TTC549 (cell line): ENCODE results near the gene IPO11.
"Not testable (repeated sequence)": the region's sequence is repeated elsewhere in the genome, so short reads cannot be mapped to it uniquely, and the experiment has no call there.

ENCODE experiments used
- FAIRE-seq: peaks from 2 replicates; lab custom pipeline; 2012; peaks lifted over from hg19 to GRCh38; lab: Jason Lieb, UNC

Gene IPO11

GRCh38 chr5:62605638-62606037 lies 193.1 kb downstream of the IPO11 start:
- no peak for FAIRE-seq

GRCh38 chr5:62606878-62607277 lies 194.3 kb downstream of the IPO11 start:
- FAIRE-seq = no peak

DNA sequence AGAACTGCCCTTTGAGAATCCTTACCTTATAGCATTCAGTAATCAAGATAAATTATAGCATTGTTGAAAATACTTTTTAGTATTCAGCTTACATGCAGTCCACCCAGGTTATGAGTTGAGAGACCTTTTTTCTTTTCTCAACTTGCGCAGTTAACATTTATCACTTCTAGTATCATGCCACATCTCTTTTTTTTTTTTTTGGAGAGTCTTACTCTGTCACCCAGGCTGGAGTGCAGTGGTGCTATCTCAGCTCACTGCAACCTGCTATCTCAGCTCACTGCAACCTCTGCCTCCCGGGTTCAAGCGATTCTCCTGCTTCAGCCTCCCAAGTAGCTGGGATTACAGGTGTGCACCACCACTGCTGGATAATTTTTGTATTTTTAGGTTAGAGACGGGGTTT lies 195.1 kb downstream of the IPO11 start:
- FAIRE-seq = no peak

DNA sequence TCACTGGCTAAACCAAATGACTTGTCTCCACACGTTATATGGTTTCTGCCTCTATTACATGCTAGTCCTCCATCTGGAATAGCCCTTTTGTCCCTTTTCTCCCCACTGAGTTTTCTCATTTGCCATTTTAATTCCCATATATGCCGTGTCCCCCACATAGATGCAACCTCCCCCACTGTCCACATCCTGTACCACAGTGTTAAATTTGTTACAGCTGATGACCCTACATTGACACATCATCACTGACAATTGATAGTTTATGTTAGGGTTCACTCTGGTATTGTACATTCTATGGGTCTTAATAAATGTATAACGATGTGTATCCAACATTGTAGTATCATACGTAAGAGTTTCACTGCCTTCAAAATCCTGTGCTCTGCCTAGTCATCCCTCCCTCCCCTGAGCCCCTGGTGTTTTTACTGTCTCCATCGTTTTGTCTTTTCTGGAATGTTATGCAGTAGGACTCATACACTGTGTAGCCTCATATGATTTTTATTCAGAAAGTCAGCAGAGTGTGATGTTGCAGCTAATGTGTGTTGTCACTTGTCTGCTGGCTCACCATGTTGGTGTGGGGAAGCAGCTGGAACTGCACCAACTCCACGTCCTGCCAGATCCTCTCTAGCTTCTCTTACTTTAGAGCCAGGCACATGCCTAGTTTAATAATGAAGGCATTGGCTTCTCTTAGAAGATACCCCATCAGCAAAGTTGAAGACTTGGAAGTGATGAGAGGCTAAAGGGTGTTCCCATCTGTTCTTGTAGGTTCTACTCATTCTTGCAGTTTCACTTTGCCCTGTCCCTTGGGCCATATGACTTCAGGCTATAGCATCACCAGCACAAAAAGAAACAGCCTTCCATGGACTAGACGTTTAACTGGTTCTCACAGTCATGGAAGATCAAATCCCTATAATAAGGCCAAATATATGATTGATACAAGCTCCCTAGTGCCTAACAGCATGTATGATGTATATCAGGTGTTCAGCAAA lies 196.3 kb downstream of the IPO11 start:
- no peak for FAIRE-seq

DNA sequence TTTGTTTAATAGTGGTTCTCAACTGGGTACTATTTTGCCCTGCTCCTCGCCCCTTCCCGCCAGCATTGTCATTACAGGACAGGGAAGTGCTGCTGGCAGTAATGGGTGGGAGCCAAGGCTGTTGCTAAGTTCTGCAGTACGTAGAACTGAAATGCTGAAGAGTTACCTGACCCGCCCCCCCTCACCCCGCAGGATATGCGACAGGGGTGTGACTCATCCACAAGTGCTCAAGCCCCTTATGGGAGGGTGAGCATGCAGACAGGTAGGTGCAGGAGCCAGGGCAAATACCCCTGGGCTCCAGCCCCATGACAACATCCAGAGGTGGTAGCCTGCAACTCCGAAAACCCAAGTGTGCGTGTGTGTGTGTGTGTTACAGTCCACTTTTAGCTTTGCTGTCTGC lies 201.8 kb downstream of the IPO11 start:
- no peak for FAIRE-seq

DNA sequence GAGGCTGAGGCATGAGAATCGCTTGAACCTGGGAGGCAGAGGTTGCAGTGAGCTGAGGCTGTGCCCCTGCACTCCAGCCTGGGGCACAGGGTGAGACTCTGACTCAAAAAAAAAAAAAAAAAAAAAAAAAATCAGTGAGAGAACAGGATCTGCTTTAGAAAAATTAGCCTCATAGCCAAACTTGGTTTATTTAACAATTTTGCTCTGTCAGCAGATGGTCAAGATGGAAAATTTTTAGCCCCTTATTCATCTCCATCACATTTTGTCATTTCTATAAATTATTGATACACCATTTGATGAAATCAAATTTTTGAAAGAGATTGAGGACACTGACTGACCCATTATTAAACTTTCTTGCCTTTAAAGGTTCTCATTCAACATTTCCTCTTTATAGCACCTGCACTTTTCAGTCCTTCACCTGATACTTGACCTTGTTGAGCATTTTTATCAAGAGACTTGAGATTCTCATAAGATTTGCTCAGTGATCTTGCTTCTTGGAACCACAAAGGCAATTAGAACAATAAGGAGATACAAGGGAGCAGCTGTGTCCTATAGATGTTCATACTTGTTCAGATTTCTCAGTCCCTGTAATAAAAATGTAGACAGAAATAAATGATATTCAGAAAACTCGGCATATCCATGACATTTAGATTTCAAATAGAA lies 204.2 kb downstream of the IPO11 start:
- no peak for FAIRE-seq

DNA sequence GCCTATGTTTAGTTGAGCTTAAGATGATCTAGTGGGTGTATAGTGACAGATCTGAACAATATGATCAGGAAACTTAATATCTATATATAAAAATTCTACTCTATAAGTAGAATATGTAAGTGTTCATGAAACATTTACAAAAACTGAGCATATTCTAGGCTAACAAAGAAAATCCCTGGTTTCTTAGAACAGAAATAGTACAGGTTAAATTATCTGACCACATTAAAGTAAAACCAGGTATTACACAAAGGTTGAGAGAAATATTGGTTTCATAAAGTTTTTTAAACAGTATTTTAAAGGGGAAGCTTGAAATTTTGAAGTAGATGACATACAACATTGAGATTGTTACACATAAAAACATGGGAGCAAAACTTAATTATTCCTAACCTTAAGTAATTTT lies 205.4 kb downstream of the IPO11 start:
- FAIRE-seq = no peak

GRCh38 chr5:62620761-62621160 lies 208.2 kb downstream of the IPO11 start:
- no peak for FAIRE-seq

DNA sequence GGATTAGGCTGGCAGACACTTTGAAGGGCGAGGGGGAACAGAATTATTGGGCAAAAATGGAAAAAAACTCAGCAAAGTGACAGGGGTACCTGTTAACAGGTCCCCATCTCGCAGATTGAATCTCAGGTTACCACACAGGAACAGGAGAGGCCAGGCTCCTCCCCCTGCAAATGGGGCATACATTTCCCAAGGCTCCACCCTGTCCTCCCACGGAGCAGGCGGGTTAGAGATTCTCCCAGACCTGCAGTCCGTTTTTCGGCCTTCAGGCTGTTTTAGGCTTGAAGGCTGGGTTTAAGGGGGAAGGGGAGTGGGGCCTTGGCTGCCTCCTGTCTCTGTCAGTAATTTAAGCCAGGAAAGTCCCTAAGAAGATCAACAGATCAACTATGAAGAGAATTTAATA lies 208.7 kb downstream of the IPO11 start:
- no peak for FAIRE-seq

- no peak for FAIRE-seq
Measured at GRCh38 chr5:62623271-62623670, 210.7 kb downstream of the IPO11 start.

GRCh38 chr5:62624436-62624835 lies 211.9 kb downstream of the IPO11 start:
- not testable (repeated sequence) for FAIRE-seq

DNA sequence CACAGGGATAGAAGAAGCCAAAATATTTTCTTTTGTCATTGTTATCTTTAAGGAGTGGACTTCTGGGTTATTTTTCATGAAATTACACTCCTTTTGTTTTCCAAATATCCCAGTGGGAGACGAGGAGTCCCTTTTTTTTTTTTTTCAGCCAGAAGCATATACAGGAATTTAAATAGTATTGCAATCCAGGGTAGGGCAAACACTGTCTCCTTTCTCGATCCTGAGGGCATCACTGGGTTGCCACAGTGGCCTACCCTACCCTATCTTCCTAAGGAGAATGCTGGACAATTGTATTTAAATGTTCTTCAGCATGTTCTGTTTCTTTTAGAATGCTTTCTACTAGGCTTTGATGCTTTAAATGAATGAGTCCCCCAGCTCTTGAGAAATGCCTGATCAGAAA lies 214.0 kb downstream of the IPO11 start:
- no peak for FAIRE-seq

- no peak for FAIRE-seq
Measured at GRCh38 chr5:62627121-62627520, 214.6 kb downstream of the IPO11 start.

DNA sequence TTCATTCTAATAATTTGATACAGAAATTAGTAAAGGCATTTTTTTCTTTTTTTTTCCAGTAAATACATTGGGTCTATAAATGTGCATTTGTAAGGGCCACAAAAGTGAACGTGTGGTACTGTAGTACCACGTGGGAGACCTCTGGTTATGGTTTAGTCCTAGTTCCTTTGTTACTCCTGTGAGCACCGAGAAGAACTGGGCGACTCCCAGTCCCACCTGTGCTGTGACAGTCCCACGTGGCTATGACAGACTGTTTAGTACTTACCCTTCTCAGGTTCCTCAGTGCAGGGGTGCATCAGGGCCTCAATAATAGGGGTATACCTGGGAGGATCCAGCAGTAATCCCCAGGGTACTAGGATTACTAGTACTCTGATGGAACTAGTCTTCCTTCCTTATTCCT lies 215.3 kb downstream of the IPO11 start:
- no peak for FAIRE-seq

DNA sequence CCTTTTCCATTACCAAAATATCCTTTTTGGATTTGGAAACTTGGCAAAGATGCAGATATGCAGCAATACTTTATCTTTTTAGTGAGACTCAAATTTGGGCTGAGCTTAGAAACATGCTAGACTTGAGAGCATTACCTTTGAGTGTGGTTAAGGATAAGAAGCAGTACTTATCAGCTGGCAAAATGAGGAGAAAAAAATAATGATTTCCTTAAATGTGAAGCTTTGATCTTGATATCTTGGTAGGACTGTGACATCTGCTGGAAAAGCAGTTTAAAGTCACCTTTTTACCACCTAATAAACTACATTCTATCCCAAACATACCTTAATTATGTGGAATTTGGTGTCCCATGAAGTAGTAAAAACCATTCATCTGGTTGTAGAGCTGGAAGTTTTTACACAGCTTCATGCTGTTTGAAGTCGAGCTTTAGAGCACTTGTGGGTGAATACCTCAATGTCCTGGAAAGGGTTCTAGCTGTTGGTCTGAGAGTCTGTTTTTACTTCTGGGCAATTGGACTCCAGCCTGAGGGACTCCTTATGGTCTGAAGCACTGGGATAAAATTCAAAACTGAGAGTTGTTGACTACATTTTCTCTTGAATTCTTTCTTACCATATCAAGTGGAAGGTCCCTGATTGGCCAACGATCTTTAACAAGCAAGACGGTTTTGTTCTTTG lies 219.5 kb downstream of the IPO11 start:
- FAIRE-seq = no peak

GRCh38 chr5:62633243-62633642 lies 220.7 kb downstream of the IPO11 start:
- FAIRE-seq = no peak

- FAIRE-seq = no peak
Measured at GRCh38 chr5:62640446-62640845, 227.9 kb downstream of the IPO11 start.

DNA sequence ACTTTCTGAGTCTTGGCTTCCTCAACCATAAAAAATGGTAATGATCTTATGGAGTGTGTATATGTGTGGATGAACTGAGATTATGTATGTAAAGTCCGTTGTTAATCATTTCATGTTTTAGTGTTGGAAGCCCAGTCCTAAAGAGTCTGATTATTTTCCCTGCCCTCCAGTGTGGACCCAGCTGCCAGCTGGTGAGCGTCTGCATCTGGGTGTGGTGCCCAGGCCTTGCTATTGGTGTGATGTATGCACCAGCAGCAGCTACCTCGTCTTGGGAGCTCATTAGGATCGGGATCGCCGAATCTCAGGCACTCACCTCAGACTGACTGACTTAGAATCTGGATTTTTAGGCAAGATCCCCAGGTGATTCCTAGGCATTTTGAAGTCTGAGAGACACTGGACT lies 229.9 kb downstream of the IPO11 start:
- no peak for FAIRE-seq

- FAIRE-seq = no peak
Measured at GRCh38 chr5:62643556-62644451, 231.2 kb downstream of the IPO11 start.

DNA sequence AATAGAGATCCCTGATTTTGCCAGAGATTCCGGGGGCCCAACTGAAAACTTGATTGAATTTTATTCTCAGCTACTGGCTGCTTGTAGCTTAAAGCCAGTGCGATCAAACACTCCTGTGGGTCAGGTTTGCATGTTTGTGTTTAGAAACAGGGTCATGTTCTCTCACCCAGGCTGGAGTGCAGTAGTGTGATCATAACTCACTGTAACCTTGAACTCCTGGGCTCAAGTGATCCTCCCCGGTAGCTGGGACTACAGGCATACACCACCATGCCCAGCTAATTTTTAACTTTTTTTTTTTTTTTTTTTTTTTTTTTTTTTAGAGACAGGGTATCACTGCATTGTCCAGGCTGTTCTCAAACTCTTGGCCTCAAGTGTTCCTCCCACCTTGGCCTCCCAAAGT lies 232.7 kb downstream of the IPO11 start:
- FAIRE-seq = no peak

- FAIRE-seq = no peak
Measured at GRCh38 chr5:62647241-62647640, 234.7 kb downstream of the IPO11 start.

DNA sequence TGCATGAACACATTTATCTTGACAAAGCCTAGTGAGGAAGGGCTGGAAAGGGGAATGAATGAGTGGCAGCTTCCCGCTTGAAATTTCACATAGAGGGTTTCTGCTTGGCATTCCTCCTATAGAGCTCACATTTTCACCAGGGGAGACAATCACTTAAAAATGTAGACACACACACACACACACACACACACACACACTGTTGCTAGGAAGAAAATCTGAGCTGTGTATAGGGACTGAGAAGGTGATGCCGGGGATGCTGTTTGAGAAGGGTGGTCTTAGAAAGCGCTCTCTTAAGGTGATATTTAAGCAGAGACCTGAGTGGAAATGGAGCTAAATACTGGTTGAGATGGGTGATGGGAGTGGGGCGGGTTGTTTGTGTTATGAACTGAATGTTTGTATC lies 236.5 kb downstream of the IPO11 start:
- no peak for FAIRE-seq
